GM18868 (cell line): ENCODE measurements around the gene CHCHD6.

ENCODE experiments used
- ATAC-seq: cut with Tn5 transposase; IDR thresholded peaks from one replicate; pipeline ENCODE4 v1.9.1; 2021; ENCODE audit warnings: mild to moderate bottlenecking, moderate library complexity; ENCODE audit not compliant: unreplicated experiment

CHCHD6 gene

DNA sequence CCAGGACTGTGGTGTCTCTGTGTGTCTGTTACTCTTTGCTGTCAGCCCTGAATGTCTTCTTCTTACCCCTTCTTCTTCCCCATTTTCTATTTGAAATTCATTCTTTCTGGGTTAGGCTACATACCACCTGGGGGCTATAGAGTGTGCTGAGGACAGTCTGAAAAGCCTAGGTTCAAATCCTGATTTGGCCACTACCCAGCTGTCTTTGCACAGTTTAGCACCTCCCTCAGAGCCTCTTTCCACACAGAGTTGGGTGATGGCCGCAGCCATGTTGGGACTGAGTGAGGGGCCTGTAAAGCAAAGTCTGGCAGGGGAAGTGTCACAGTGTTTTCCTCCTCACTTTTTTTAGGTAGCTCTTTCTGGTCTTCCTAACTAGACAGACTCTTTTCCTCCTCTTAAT lies 113.7 kb downstream of the CHCHD6 start:
- ATAC-seq: no peak

- no peak for ATAC-seq
Observed at GRCh38 chr3:126818400-126819095, 114.5 kb downstream of the CHCHD6 start.

DNA sequence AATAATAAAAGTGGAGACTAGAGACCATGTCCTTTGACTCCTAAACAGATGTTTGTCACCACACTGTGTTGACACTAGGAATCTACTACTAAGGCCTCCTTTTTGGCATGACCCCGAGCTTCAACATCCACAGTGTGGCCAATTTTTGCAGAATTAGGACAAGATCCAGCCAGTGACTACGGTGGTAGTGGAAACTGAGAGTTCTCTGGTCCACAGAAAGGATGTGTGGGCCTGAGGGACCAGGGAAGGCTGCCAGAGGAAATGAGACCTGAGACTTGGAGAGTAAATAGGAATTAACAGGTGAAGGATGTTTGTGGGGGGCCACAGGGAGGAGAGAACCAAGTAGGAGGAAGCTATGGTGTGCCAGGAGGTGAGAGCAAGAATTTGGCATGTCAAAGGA lies 122.7 kb downstream of the CHCHD6 start:
- no peak for ATAC-seq

DNA sequence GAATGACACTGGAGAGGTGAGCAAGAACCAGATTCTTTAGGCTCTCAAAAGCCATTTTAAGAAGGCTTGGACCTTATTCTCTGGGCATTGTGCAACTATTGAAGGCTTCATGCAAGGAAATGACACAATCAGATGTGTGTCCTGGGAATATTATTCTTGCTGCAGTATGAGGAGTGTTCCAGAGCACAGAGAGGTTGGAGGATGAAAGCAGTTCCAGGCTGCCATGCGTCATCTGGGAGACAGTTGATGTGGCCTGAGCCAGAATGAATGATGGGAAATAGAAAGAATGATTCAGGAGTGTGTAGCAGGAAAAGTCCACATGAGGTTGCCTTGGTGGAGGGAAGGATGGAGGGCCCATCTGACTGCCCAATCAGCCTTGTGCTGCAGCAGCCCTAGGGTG lies 123.1 kb downstream of the CHCHD6 start:
- ATAC-seq: no peak

- no peak for ATAC-seq
Observed at GRCh38 chr3:126828306-126828705, 124.3 kb downstream of the CHCHD6 start.

- ATAC-seq: no peak
Observed at GRCh38 chr3:126832933-126833332, 128.9 kb downstream of the CHCHD6 start.

- ATAC-seq: no peak
Observed at GRCh38 chr3:126834596-126835471, 130.8 kb downstream of the CHCHD6 start.

- no peak for ATAC-seq
Observed at GRCh38 chr3:126835472-126836219, 131.6 kb downstream of the CHCHD6 start.

DNA sequence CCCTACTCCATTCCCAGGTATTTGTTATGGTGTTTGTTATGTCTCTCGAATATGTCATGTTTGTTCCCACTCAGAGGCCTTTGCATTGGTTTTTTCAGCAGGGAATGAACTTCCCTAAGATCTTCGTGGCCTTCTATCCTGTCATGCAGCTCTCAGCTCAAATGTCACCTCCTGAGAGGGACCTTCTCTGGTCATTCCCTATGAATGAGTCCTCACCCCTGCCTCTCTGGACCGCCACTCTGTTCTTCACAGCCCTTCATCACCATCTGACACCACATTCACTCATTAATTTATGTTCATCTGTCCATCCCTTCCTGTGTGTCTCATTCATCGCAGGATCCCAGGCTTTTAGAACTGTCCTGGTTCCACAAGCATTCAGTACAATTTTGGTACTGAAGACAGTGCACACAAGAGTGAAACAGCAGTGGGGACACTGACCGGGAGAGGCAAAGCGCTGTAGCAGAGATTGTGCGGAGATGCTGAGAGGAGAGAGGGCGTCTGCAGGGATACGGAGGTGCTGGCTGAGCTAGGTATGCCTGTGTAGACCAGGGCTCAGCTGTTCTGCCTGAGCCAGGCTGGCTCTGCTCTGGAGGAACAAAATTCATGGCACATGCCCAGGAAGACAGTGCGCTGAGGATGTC lies 132.3 kb downstream of the CHCHD6 start:
- ATAC-seq: no peak

DNA sequence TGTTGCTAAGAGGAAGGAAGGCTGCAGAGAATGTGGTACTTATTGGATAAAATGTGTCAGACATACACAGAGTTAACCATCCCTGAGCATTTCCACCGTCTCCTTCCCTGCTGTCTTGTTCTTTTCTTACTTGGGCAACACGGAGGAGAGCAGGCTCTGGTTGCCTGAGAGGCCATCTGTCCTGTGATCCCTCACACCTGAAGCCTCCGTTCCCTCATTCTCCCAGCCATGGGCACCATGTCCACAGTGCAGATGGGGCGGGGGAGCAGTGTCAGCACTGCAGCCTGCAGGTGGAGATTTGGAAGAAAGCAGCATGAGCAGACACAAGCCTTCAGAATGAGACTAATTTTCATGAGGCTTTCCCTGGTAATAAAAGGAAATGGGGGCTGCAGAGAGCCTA lies 133.7 kb downstream of the CHCHD6 start:
- no peak for ATAC-seq

GRCh38 chr3:126845920-126846715 lies 142.1 kb downstream of the CHCHD6 start:
- no peak for ATAC-seq

- no peak for ATAC-seq
Observed at GRCh38 chr3:126847061-126847460, 143.0 kb downstream of the CHCHD6 start.

DNA sequence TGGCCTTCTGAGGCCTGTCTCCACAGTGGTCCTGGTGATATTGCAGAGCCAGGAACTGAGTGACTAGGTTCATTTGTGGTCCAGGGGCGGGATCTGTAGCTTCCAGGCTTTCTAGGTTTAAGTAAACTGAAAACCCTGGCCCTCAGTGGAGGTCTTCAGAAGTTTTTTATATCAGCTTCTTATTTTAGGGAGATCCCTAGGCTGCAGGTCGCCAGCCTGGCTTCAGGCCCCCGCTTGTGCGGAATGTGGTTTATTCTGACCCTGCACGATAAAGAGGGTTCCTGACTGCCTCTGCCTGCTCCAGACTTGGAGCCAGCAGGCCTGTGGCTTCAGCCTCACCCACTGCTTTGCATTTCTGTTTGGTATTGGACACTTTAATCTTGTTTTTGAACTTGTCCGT lies 145.0 kb downstream of the CHCHD6 start:
- no peak for ATAC-seq

DNA sequence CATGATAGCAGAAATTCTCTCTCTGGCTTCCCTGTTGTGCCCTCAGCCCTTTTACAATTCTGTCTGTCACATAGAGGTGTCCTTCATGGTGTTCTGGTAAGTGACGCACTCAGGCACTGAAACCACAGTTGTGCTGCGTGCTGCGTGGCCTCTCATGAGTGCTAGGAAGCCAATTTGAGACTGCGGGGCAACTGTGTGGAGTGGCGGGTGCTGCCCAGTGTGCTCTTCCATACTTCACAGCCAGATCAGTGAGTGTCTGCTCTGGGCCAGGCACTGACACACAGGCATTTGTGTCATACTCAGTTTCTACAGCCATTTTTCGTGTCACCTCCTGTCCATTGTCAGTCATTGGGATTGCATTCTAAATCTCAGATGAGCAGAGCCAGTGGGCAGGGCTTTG lies 145.7 kb downstream of the CHCHD6 start:
- ATAC-seq: no peak

DNA sequence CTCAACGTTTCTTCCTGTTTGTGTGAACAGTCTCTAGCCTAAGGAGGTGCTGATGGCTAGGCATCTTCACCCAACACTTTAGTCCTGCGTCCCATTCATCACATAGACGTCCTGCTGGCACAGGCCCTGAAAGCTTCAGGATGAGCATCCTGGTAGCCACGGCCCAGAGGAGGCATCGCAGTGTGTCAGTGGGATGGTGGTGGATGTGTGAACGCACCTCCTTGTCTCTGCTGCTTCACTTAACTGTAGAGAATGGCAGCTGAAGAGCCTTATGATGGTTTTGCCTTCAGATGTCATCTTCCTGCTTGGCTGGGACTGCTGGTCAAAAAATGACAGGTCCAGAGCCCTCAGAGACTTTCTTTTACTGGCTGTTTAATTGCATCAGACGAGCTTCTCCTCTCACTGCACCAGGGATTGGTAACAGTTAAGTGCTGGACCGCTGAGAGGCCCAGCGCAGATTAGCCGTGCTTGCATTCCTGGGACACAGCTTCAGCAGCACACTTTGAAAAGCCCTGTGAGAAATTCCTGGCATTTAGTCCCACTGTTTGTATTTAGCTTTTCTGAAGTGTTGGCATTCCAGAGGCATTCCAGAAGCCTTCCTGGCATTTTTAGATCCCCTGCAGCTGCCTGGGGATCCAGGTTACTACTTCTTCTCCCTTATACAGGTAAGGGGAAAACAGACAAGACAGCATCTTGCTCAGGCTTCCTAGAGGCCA lies 146.5 kb downstream of the CHCHD6 start:
- no peak for ATAC-seq

- ATAC-seq: no peak
Observed at GRCh38 chr3:126851382-126851781, 147.3 kb downstream of the CHCHD6 start.

DNA sequence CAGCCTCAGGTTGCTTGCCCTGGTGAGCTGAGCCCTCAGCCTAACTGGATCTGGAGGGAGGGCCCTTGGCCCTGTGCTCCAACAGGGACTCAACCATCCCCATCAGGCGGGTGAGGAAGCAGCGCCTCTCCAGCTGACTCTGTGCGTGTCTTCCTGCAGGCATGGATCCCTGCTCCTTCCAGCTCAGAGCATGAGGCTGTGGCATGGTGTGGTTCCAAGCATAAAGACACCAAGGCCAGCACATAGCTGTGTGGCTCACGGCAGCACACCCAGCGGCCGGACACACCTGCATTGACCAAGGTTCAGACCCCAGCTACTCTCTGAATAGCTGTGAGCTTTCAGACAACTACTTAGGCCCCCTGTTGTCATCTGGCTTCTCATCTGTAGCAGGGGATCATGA lies 147.9 kb downstream of the CHCHD6 start:
- no peak for ATAC-seq

- ATAC-seq: no peak
Observed at GRCh38 chr3:126852511-126852910, 148.5 kb downstream of the CHCHD6 start.

GRCh38 chr3:126854666-126855065 lies 150.6 kb downstream of the CHCHD6 start:
- no peak for ATAC-seq

DNA sequence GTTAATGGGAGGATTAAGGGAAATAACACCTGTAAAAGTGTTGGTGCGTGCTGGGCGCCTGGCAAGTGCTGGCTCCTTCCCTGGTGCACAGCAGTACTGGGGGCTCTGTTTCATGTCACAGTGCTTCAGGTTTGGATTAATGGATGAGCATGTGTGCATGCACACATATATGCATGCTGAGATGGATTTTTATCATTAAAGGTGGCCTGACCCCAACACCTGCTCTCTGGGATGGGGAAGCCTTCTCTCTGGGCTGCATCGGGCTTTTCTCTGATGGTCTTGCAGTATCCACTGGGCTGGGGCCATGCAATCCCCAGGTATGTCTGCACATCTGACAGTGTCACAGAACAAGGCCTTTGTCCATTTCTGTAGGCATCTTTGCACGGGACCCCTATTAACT lies 151.3 kb downstream of the CHCHD6 start:
- no peak for ATAC-seq
